H1 (cell line): ENCODE data around the gene KHSRP. TPM values are rescaled to one million over a fixed set of nuclear protein-coding genes. Genes with fewer than 3 reads are reported as not detected.

ENCODE experiments used
- CTCF ChIA-PET: fragments of 300-600 bp; sonication (Branson Sonifier 250); formaldehyde crosslinking; loops from one replicate; lab custom pipeline; 2021; ENCODE audit not compliant: partially characterized antibody; lab: Charles Lee
- POLR2A ChIA-PET: fragments of 300-600 bp; sonication (Branson Sonifier 250); formaldehyde crosslinking; loops from one replicate; lab custom pipeline; 2021; ENCODE audit warnings: inconsistent platforms; ENCODE audit not compliant: partially characterized antibody; lab: Charles Lee
- DNase-seq, 2 experiments: peaks; one replicate each; pipeline versions ENCODE4 v3.0.0 to v3.0.0-alpha.2; 2010 to 2022; ENCODE audit warnings: low spot score in 2 of 2, low read depth in 1 of 2, mixed read lengths in 1 of 2
- FAIRE-seq: peaks from 2 replicates; lab custom pipeline; 2011; peaks lifted over from hg19 to GRCh38; lab: Jason Lieb, UNC
- H2AFZ ChIP-seq: 2 replicates; pipeline ENCODE4 v1.8.1; 2012; ENCODE audit warnings: low read length, inconsistent platforms
- H2AK5ac ChIP-seq: 2 replicates; pipeline ENCODE4 v1.6.1; 2013; ENCODE audit warnings: low read depth, low read length
- H2BK120ac ChIP-seq: replicated peaks from 2 replicates; pipeline ENCODE3; 2013; ENCODE audit warnings: low read depth, low read length, inconsistent platforms
- H2BK12ac ChIP-seq: 2 replicates; pipeline ENCODE4 v1.6.1; 2013; ENCODE audit warnings: low read depth, low read length
- H2BK15ac ChIP-seq: 2 replicates; pipeline ENCODE4 v1.6.1; 2013; ENCODE audit warnings: low read length
- H2BK20ac ChIP-seq: 2 replicates; pipeline ENCODE4 v1.6.1; 2013; ENCODE audit warnings: low read length
- H2BK5ac ChIP-seq: 2 replicates; pipeline ENCODE4 v1.6.1; 2013; ENCODE audit warnings: low read depth, low read length
- H3K14ac ChIP-seq: 2 replicates; pipeline ENCODE4 v1.6.1; 2013; ENCODE audit warnings: inconsistent platforms; ENCODE audit not compliant: insufficient read length
- H3K18ac ChIP-seq: 2 replicates; pipeline ENCODE4 v1.6.1; 2013; ENCODE audit warnings: low read length; ENCODE audit errors: extremely low read depth
- H3K23ac ChIP-seq: 2 replicates; pipeline ENCODE4 v1.6.1; 2013; ENCODE audit warnings: inconsistent platforms; ENCODE audit not compliant: insufficient read length
- H3K23me2 ChIP-seq: 2 replicates; pipeline ENCODE4 v1.6.1; 2013; ENCODE audit warnings: low read depth, low read length
- H3K27ac ChIP-seq: 2 replicates; pipeline ENCODE4 v1.6.1; 2011; ENCODE audit warnings: low read depth, low read length, inconsistent platforms
- H3K27me3 ChIP-seq, 4 experiments: replicated peaks in 1 of 4; 1 replicate in 1 of 4; 2 replicates in 3 of 4; pipeline versions ENCODE4 v1.6.1 to v1.8.1; 2011 to 2013; ENCODE audit warnings: low read length in 3 of 4, mild to moderate bottlenecking in 3 of 4, inconsistent platforms in 2 of 4, mixed read lengths in 2 of 4, moderate library complexity in 1 of 4; ENCODE audit not compliant: control insufficient read depth in 3 of 4, insufficient read depth in 3 of 4; ENCODE audit errors: extremely low read depth in 1 of 4
- H3K36me3 ChIP-seq, 4 experiments: 2 replicates each; pipeline versions ENCODE4 v1.6.1 to v1.8.1; 2011 to 2013; ENCODE audit warnings: mild to moderate bottlenecking in 4 of 4, low read length in 3 of 4, moderate library complexity in 2 of 4, control low read depth in 1 of 4, inconsistent platforms in 1 of 4; ENCODE audit not compliant: insufficient read depth in 4 of 4, control insufficient read depth in 2 of 4
- H3K4ac ChIP-seq: replicated peaks from 2 replicates; pipeline ENCODE3; 2013; ENCODE audit warnings: low read length, low read depth, mixed read lengths, inconsistent platforms; ENCODE audit not compliant: insufficient read length
- H3K4me1 ChIP-seq, 4 experiments: replicated peaks in 1 of 4; 1 replicate in 1 of 4; 2 replicates in 3 of 4; pipeline versions ENCODE4 v1.6.1 to v1.8.1; 2011 to 2013; ENCODE audit warnings: low read length in 3 of 4, inconsistent platforms in 2 of 4, mixed read lengths in 1 of 4; ENCODE audit not compliant: insufficient read depth in 4 of 4, control insufficient read depth in 3 of 4
- H3K4me2 ChIP-seq, 2 experiments: 2 replicates each; pipeline versions ENCODE4 v1.6.1 to v1.8.1; 2011 to 2013; ENCODE audit warnings: low read depth in 2 of 2, low read length in 2 of 2, control low read depth in 1 of 2, inconsistent platforms in 1 of 2, mild to moderate bottlenecking in 1 of 2; ENCODE audit not compliant: insufficient read depth in 1 of 2
- H3K4me3 ChIP-seq, 4 experiments: fragments of 200-600, 300-600 bp in 1 of 4; sonication (generic), shearing (Covaris generic), sonication (Bioruptor Twin) in 1 of 4; 2 replicates each; pipeline versions ENCODE4 v1.5.1 to v1.8.1; 2011 to 2016; ENCODE audit warnings: low read length in 4 of 4, low read depth in 3 of 4, control low read depth in 2 of 4, inconsistent platforms in 2 of 4, mild to moderate bottlenecking in 2 of 4, mixed read lengths in 1 of 4, moderate library complexity in 1 of 4; ENCODE audit not compliant: insufficient read depth in 2 of 4; ENCODE audit errors: extremely low read depth in 1 of 4
- H3K56ac ChIP-seq: replicated peaks from 2 replicates; pipeline ENCODE3; 2013; ENCODE audit warnings: low read depth, mild to moderate bottlenecking, mixed read lengths, low read length, inconsistent platforms; ENCODE audit not compliant: insufficient read length
- H3K79me1 ChIP-seq: 2 replicates; pipeline ENCODE4 v1.6.1; 2013; ENCODE audit warnings: low read depth, low read length, control low read depth
- H3K79me2 ChIP-seq, 2 experiments: 2 replicates each; pipeline versions ENCODE4 v1.6.1 to v1.8.1; 2012 to 2013; ENCODE audit warnings: low read length in 2 of 2, mild to moderate bottlenecking in 2 of 2, inconsistent platforms in 1 of 2; ENCODE audit not compliant: insufficient read depth in 2 of 2, control insufficient read depth in 1 of 2
- H3K9ac ChIP-seq, 4 experiments: replicated peaks in 1 of 4; 1 replicate in 1 of 4; 2 replicates in 3 of 4; pipeline versions ENCODE4 v1.6.1 to v1.8.1; 2011 to 2013; ENCODE audit warnings: low read depth in 3 of 4, low read length in 3 of 4, control low read depth in 2 of 4, mild to moderate bottlenecking in 2 of 4, moderate library complexity in 2 of 4, inconsistent platforms in 1 of 4; ENCODE audit errors: extremely low read depth in 1 of 4
- H3K9me3 ChIP-seq, 2 experiments: 2 replicates each; pipeline versions ENCODE4 v1.6.1 to v1.8.1; 2012 to 2013; ENCODE audit warnings: mild to moderate bottlenecking in 2 of 2, moderate library complexity in 2 of 2, control low read depth in 1 of 2, inconsistent platforms in 1 of 2, low read depth in 1 of 2, low read length in 1 of 2, mixed read lengths in 1 of 2; ENCODE audit not compliant: insufficient read depth in 2 of 2
- H4K20me1 ChIP-seq, 2 experiments: replicated peaks in 1 of 2; 2 replicates each; pipeline versions ENCODE3 to v1.8.1; 2011 to 2013; ENCODE audit warnings: inconsistent platforms in 2 of 2, low read length in 2 of 2, mild to moderate bottlenecking in 1 of 2; ENCODE audit not compliant: insufficient read depth in 2 of 2, control insufficient read depth in 1 of 2
- H4K5ac ChIP-seq: 2 replicates; pipeline ENCODE4 v1.6.1; 2013; ENCODE audit warnings: low read length, low read depth, mixed read lengths, inconsistent platforms; ENCODE audit not compliant: insufficient read length
- H4K8ac ChIP-seq: 2 replicates; pipeline ENCODE4 v1.8.0; 2013; ENCODE audit warnings: mild to moderate bottlenecking, moderate library complexity, low read length, inconsistent platforms; ENCODE audit not compliant: insufficient read depth; ENCODE audit errors: extremely low read depth
- H4K91ac ChIP-seq: replicated peaks from 2 replicates; pipeline ENCODE3; 2013; ENCODE audit warnings: low read length, mixed read lengths, inconsistent platforms; ENCODE audit not compliant: insufficient read length
- BCL11A ChIP-seq, 2 experiments: IDR thresholded peaks; one replicate each; pipeline ENCODE4 v1.6.1; 2011; ENCODE audit warnings: low read depth in 2 of 2, low read length in 2 of 2, mild to moderate bottlenecking in 2 of 2
- CEBPB ChIP-seq: IDR thresholded peaks from 2 replicates; pipeline ENCODE4 v1.6.1; 2012; ENCODE audit warnings: low read depth, low read length
- CHD2 ChIP-seq: IDR thresholded peaks from 2 replicates; pipeline ENCODE4 v1.6.1; 2012; ENCODE audit warnings: low read length, improper control_type of control experiment
- FOSL1 ChIP-seq: IDR thresholded peaks from 2 replicates; pipeline ENCODE4 v1.6.1; 2011; ENCODE audit warnings: mild to moderate bottlenecking, low read depth, low read length, moderate library complexity; ENCODE audit not compliant: insufficient read depth
- GTF2F1 ChIP-seq: IDR thresholded peaks from 2 replicates; pipeline ENCODE4 v1.6.1; 2012; ENCODE audit warnings: low read depth, low read length, improper control_type of control experiment, borderline replicate concordance
- MAFK ChIP-seq: IDR thresholded peaks from 2 replicates; pipeline ENCODE4 v1.6.1; 2012; ENCODE audit warnings: low read depth, mild to moderate bottlenecking, improper control_type of control experiment, low read length
- RNF2 ChIP-seq: fragments of 200-900, 300-1000 bp; sonication (generic); IDR thresholded peaks from 2 replicates; pipeline ENCODE4 v1.7.1; 2016; ENCODE audit warnings: borderline replicate concordance, low read depth, mild to moderate bottlenecking, antibody characterized with exemption, low read length; ENCODE audit not compliant: poor library complexity, severe bottlenecking; ENCODE audit errors: missing control alignments
- SRF ChIP-seq: IDR thresholded peaks from 2 replicates; pipeline ENCODE4 v1.6.1; 2011; ENCODE audit warnings: mild to moderate bottlenecking, low read depth, low read length, moderate library complexity
- WGBS, 2 experiments: shearing (Covaris generic) in 1 of 2; methylation state at CpG; one replicate each; pipeline versions ENCODE4 v1.1.6 to v1.1.7; 2013 to 2015; ENCODE audit warnings: low lambda C conversion rate in 2 of 2, mixed read lengths in 2 of 2, inconsistent platforms in 1 of 2, low coverage in 1 of 2, missing lambda C conversion rate in 1 of 2; ENCODE audit not compliant: insufficient replicate concordance in 2 of 2, insufficient coverage in 1 of 2, insufficient read length in 1 of 2; ENCODE audit errors: extremely low coverage in 1 of 2, missing lambda C conversion rate in 1 of 2; 5-methylcytosine and 5-hydroxymethylcytosine counted together
- polyA plus RNA-seq, 7 experiments: library from polyadenylated mRNA; depleted of rRNA in 3 of 7; stranded (reverse) in 5 of 7; unstranded in 2 of 7; fragments of >200 nt in 5 of 7; fragments of 200-250 nt in 2 of 7; gene quantifications; 1 replicate in 5 of 7; 2 replicates in 1 of 7; 4 replicates in 1 of 7; pipeline versions ENCODE4 v1.2.1 to v1.2.3, GENCODE V29; 2011 to 2013; ENCODE audit warnings: missing spikeins in 2 of 7, mixed read lengths in 2 of 7
- total RNA-seq: library from RNA; stranded (reverse); fragmentation: NEBNext Ultra II Directional; extraction: Animal tissue kit (Norgen Biotek cat#: 25700); gene quantifications from 2 replicates; pipeline ENCODE4 v1.2.1, GENCODE V29; 2021

KHSRP gene
- total and polyA plus RNA-seq, 2 of the 8 experiments (the other 6 are each of a cell fraction or from before 2014, with no cell fraction given), result 143 to 573 TPM

DNA sequence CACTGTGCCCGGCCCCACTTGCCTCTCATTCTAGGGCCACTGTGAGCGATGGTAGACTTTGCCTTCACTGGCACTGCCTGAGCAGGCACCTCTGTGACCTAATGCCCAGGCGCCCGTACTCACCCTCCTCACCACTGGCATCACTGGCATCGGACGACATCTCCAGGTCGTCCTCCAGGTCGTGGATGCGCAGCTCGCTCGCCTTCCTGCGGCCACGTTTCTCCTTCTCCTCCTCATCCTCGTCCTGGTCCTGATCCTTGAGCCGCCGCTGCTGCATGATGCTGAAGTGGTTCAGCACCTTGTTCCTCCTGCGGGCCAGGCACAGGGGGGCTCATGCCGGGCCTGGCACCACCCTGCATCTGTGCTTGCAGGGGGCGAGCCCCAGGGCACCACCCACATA is 41.4 kb downstream of the KHSRP start:
- DNase-seq (no peak), FAIRE-seq (no peak)
- no peak overlapping the region for H3K9ac ChIP-seq
- no peak overlapping the region for H2BK120ac ChIP-seq
- no peaks in the 10 kb centered on the region for H3K23me2 ChIP-seq
- H3K79me1 ChIP-seq, result no peaks in the 10 kb centered on the region
- no peak overlapping the region for H4K5ac ChIP-seq
- no peaks in the 10 kb centered on the region for H3K79me2 ChIP-seq
- H4K8ac ChIP-seq, result no peak overlapping the region; the same call in 1 of the 2 replicates
- H3K56ac ChIP-seq, result no peak overlapping the region
- H3K4me1 ChIP-seq, result no peaks in the 10 kb centered on the region
- no peak overlapping the region for H2BK20ac ChIP-seq
- H4K20me1 ChIP-seq, result peaks cover 2 to 7% of the 10 kb centered on the region in 2 experiments
- 87% methylated on average over 19 of the region's 19 CpGs; no CpG with 5 or more reads in 1 of the 2 experiments for WGBS, 2 experiments
- ChIA-PET POLR2A (interaction anchor here (1.4 kb wide), 1 partner anchor 9 kb away, joined by 4 read pairs; the partner anchor contains the start of gene GTF2F1), CTCF (no interaction called here)
- no peak overlapping the region for H3K18ac ChIP-seq
- no peak for TF ChIP-seq RNF2
- no peak for TF ChIP-seq SRF
- no peak for TF ChIP-seq CEBPB
- TF ChIP-seq CHD2, result no peak
- no peak for TF ChIP-seq FOSL1
- TF ChIP-seq MAFK, result no peak
- TF ChIP-seq GTF2F1, result no peak
- no peak for TF ChIP-seq BCL11A (IDR thresholded peaks at IDR 0.05; ENCODE audit: low read depth in 2 of 2, low read length in 2 of 2)
- H4K91ac ChIP-seq, result no peak overlapping the region
- no peak overlapping the region for H3K23ac ChIP-seq
- H2BK15ac ChIP-seq, result no peak overlapping the region
- H2AK5ac ChIP-seq, result no peak overlapping the region
- peaks cover 27 to 69% (median 50%) of the 10 kb centered on the region in 4 experiments for H3K36me3 ChIP-seq
- H3K27ac ChIP-seq, result no peak overlapping the region
- H3K9me3 ChIP-seq, result peaks cover 5 to 11% of the 10 kb centered on the region in 2 experiments; a peak in 2 of 4 replicates
- no peak overlapping the region for H2AFZ ChIP-seq
- H2BK12ac ChIP-seq, result no peak overlapping the region
- no peak overlapping the region for H3K14ac ChIP-seq
- no peak overlapping the region for H3K4me2 ChIP-seq
- no peak overlapping the region for H2BK5ac ChIP-seq
- no peak overlapping the region for H3K4me3 ChIP-seq
- H3K4ac ChIP-seq, result no peak overlapping the region
- H3K27me3 ChIP-seq, result no peaks in the 10 kb centered on the region
